H9 (cell line): ENCODE measurements around the gene USP12. TPM values are rescaled to one million over a fixed set of nuclear protein-coding genes. Genes with fewer than 3 reads are reported as not detected.

Experiments used
- DNase-seq: peaks from one replicate; pipeline ENCODE4 v3.0.0-alpha.2; 2017
- H2AFZ ChIP-seq: one replicate; pipeline ENCODE4 v1.6.1; 2013; ENCODE audit warnings: mild to moderate bottlenecking, low read length, control low read depth, moderate library complexity
- H2AK5ac ChIP-seq: 2 replicates; pipeline ENCODE4 v1.6.1; 2013; ENCODE audit warnings: low read length, control low read depth, mixed read lengths; ENCODE audit not compliant: insufficient read length
- H2BK120ac ChIP-seq: one replicate; pipeline ENCODE4 v1.6.1; 2013; ENCODE audit warnings: low read depth, mild to moderate bottlenecking, low read length, control low read depth, inconsistent platforms; ENCODE audit not compliant: poor library complexity, severe bottlenecking
- H2BK12ac ChIP-seq: 2 replicates; pipeline ENCODE4 v1.6.1; 2013; ENCODE audit warnings: low read length, control low read depth, mixed read lengths, low read depth; ENCODE audit not compliant: insufficient read length
- H2BK15ac ChIP-seq: 2 replicates; pipeline ENCODE4 v1.6.1; 2013; ENCODE audit warnings: low read depth, low read length, control low read depth
- H2BK20ac ChIP-seq: one replicate; pipeline ENCODE4 v1.6.1; 2013; ENCODE audit warnings: low read depth, mild to moderate bottlenecking, low read length, control low read depth, inconsistent platforms; ENCODE audit not compliant: poor library complexity, severe bottlenecking
- H2BK5ac ChIP-seq: 2 replicates; pipeline ENCODE4 v1.6.1; 2013; ENCODE audit warnings: low read length, control low read depth, mixed read lengths; ENCODE audit not compliant: insufficient read length
- H3K14ac ChIP-seq: 2 replicates; pipeline ENCODE4 v1.6.1; 2013; ENCODE audit warnings: low read length, control low read depth; ENCODE audit not compliant: insufficient read depth
- H3K18ac ChIP-seq: 2 replicates; pipeline ENCODE4 v1.6.1; 2013; ENCODE audit warnings: low read depth, mild to moderate bottlenecking, mixed read lengths, low read length, control low read depth; ENCODE audit not compliant: insufficient read length
- H3K23ac ChIP-seq: 2 replicates; pipeline ENCODE4 v1.6.1; 2013; ENCODE audit warnings: low read length, control low read depth, mixed read lengths, low read depth; ENCODE audit not compliant: insufficient read length
- H3K23me2 ChIP-seq: 2 replicates; pipeline ENCODE4 v1.6.1; 2013; ENCODE audit warnings: low read depth, mild to moderate bottlenecking, mixed read lengths, low read length, control low read depth; ENCODE audit not compliant: insufficient read length, poor library complexity, severe bottlenecking
- H3K27ac ChIP-seq: 2 replicates; pipeline ENCODE4 v1.5.1; 2013; ENCODE audit warnings: low read length, control low read depth, mixed read lengths, low read depth; ENCODE audit not compliant: insufficient read length
- H3K27me3 ChIP-seq: 2 replicates; pipeline ENCODE4 v1.6.1; 2013; ENCODE audit warnings: low read length, control low read depth, inconsistent platforms; ENCODE audit not compliant: insufficient read depth
- H3K4ac ChIP-seq: 2 replicates; pipeline ENCODE4 v1.6.1; 2013; ENCODE audit warnings: low read depth, mild to moderate bottlenecking, control low read depth, inconsistent platforms, low read length, moderate library complexity
- H3K4me1 ChIP-seq: 2 replicates; pipeline ENCODE4 v1.6.1; 2013; ENCODE audit warnings: low read length, control low read depth, inconsistent platforms; ENCODE audit not compliant: insufficient read depth
- H3K4me2 ChIP-seq: 2 replicates; pipeline ENCODE4 v1.6.1; 2013; ENCODE audit warnings: low read length, control low read depth, mixed read lengths; ENCODE audit not compliant: insufficient read length, insufficient read depth
- H3K56ac ChIP-seq: 2 replicates; pipeline ENCODE4 v1.6.1; 2013; ENCODE audit warnings: low read depth, mild to moderate bottlenecking, mixed read lengths, low read length, control low read depth; ENCODE audit not compliant: insufficient read length
- H3K79me1 ChIP-seq: 2 replicates; pipeline ENCODE4 v1.6.1; 2013; ENCODE audit warnings: low read depth, mild to moderate bottlenecking, moderate library complexity, low read length, control low read depth, inconsistent platforms; ENCODE audit not compliant: insufficient read depth, poor library complexity, severe bottlenecking
- H3K79me2 ChIP-seq: 2 replicates; pipeline ENCODE4 v1.6.1; 2013; ENCODE audit warnings: low read length, control low read depth, inconsistent platforms; ENCODE audit not compliant: insufficient read depth
- H3K9ac ChIP-seq: 2 replicates; pipeline ENCODE4 v1.6.1; 2013; ENCODE audit warnings: low read length, control low read depth, mixed read lengths; ENCODE audit not compliant: insufficient read length; ENCODE audit errors: extremely low read depth
- H3K9me3 ChIP-seq: one replicate; pipeline ENCODE4 v1.6.1; 2013; ENCODE audit warnings: low read depth, low read length, inconsistent platforms; ENCODE audit not compliant: control insufficient read depth
- H3T11ph ChIP-seq: one replicate; pipeline ENCODE4 v1.6.1; 2013; ENCODE audit warnings: mild to moderate bottlenecking, low read length, control low read depth, inconsistent platforms
- H4K20me1 ChIP-seq: one replicate; pipeline ENCODE4 v1.6.1; 2013; ENCODE audit not compliant: control insufficient read depth, insufficient read length, insufficient read depth
- H4K5ac ChIP-seq: 2 replicates; pipeline ENCODE4 v1.6.1; 2013; ENCODE audit warnings: low read depth, mild to moderate bottlenecking, mixed read lengths, low read length, control low read depth; ENCODE audit not compliant: insufficient read length
- H4K8ac ChIP-seq: replicated peaks from 2 replicates; pipeline ENCODE4 v1.6.1; 2013; ENCODE audit warnings: low read length, control low read depth, mixed read lengths, low read depth; ENCODE audit not compliant: insufficient read length
- H4K91ac ChIP-seq: 2 replicates; pipeline ENCODE4 v1.6.1; 2013; ENCODE audit warnings: low read depth, mild to moderate bottlenecking, moderate library complexity, mixed read lengths, low read length, control low read depth; ENCODE audit not compliant: insufficient read length
- H3K27ac Mint-ChIP-seq, 3 experiments: 2 replicates in 2 of 3; 3 replicates in 1 of 3; pipeline ENCODE4 v1.8.0; 2020 to 2021; ENCODE audit warnings: mixed read lengths in 3 of 3, mild to moderate bottlenecking in 1 of 3, moderate library complexity in 1 of 3
- H3K27me3 Mint-ChIP-seq: 2 replicates; pipeline ENCODE4 v1.8.0; 2021; ENCODE audit warnings: low read depth, mild to moderate bottlenecking, moderate library complexity, mixed read lengths
- H3K36me3 Mint-ChIP-seq, 3 experiments: 2 replicates in 2 of 3; 3 replicates in 1 of 3; pipeline ENCODE4 v1.8.0; 2020 to 2021; ENCODE audit warnings: low read depth in 3 of 3, mixed read lengths in 3 of 3; ENCODE audit not compliant: insufficient read depth in 1 of 3
- H3K4me1 Mint-ChIP-seq, 2 experiments: 2 replicates each; pipeline ENCODE4 v1.8.0; 2020; ENCODE audit warnings: mixed read lengths in 2 of 2
- H3K4me3 Mint-ChIP-seq, 2 experiments: 2 replicates in 1 of 2; 3 replicates in 1 of 2; pipeline ENCODE4 v1.8.0; 2020 to 2021; ENCODE audit warnings: mild to moderate bottlenecking in 2 of 2, mixed read lengths in 2 of 2, moderate library complexity in 1 of 2
- H3K9me3 Mint-ChIP-seq, 2 experiments: 2 replicates in 1 of 2; 3 replicates in 1 of 2; pipeline ENCODE4 v1.8.0; 2020; ENCODE audit warnings: mild to moderate bottlenecking in 2 of 2, mixed read lengths in 2 of 2, moderate library complexity in 1 of 2
- CTCF ChIP-seq: fragments of 200-600 bp; sonication (generic); conservative IDR thresholded peaks from 3 replicates; pipeline ENCODE4 v1.8.0; 2021; ENCODE audit warnings: antibody characterized with exemption, mild to moderate bottlenecking
- WGBS: extraction: QIAGEN DNeasy Blood & Tissue Kit; methylation state at CpG from one replicate; pipeline ENCODE4 v1.1.7; 2013; ENCODE audit warnings: missing lambda C conversion rate, low lambda C conversion rate, mixed read lengths; ENCODE audit not compliant: insufficient read length; ENCODE audit errors: extremely low coverage; 5-methylcytosine and 5-hydroxymethylcytosine counted together
- total RNA-seq: library from RNA; stranded (reverse); gene quantifications from 2 replicates; pipeline ENCODE4 v1.2.1, GENCODE V29; 2021

Gene USP12
- total RNA-seq, 1 experiment from 2014 or later = 24.8 TPM

GRCh38 chr13:27211271-27211670 lies 39.7 kb upstream of the USP12 start:
- H3K27ac Mint-ChIP-seq = no peak overlapping the region
- Histone ChIP-seq H3K23ac (no peak overlapping the region), H3K14ac (no peak overlapping the region), H4K91ac (no peak overlapping the region), H3K79me2 (no peaks in the 10 kb centered on the region), H3K4ac (no peak overlapping the region), H3K9me3 (no peaks in the 10 kb centered on the region), H3K27ac (no peak overlapping the region), H3K9ac (no peak overlapping the region), H2AK5ac (no peak overlapping the region), H3K27me3 (no peaks in the 10 kb centered on the region), H3K56ac (no peak overlapping the region), H3K23me2 (no peaks in the 10 kb centered on the region), H4K8ac (no peak overlapping the region), H2BK15ac (no peak overlapping the region), H3K18ac (no peak overlapping the region), H2AFZ (no peak overlapping the region), H4K5ac (no peak overlapping the region), H4K20me1 (no peaks in the 10 kb centered on the region), H3T11ph (no peak overlapping the region), H2BK20ac (no peak overlapping the region), H2BK120ac (no peak overlapping the region), H2BK12ac (no peak overlapping the region), H3K4me2 (no peak overlapping the region), H3K4me1 (no peaks in the 10 kb centered on the region), H2BK5ac (no peak overlapping the region), H3K79me1 (no peaks in the 10 kb centered on the region)
- H3K4me3 Mint-ChIP-seq = no peak overlapping the region
- WGBS = no CpG with 5 or more reads among the region's 1 CpG
- no peaks in the 10 kb centered on the region; the same call in none of the 2 replicates for H3K27me3 Mint-ChIP-seq
- TF ChIP-seq CTCF = no peak
- peaks cover 0 to 23% (median 11%) of the 10 kb centered on the region in 3 experiments; a peak in 3 of 7 replicates for H3K36me3 Mint-ChIP-seq
- no peak for DNase-seq
- peaks cover 14 to 24% of the 10 kb centered on the region in 2 experiments; a peak in 3 of 5 replicates for H3K9me3 Mint-ChIP-seq
- H3K4me1 Mint-ChIP-seq = peaks cover 21 to 27% of the 10 kb centered on the region in 2 experiments
